GM06990 (cell line): ENCODE data around the gene PRRG3.

Experiments used
- DNase-seq: peaks from one replicate; pipeline ENCODE4 v3.0.0-alpha.2; 2011; ENCODE audit not compliant: insufficient read length; ENCODE audit errors: extremely low read depth
- H3K27me3 ChIP-seq: replicated peaks from 2 replicates; pipeline ENCODE4 v1.6.0; 2011; ENCODE audit warnings: low read length; ENCODE audit not compliant: control insufficient read depth, insufficient read depth
- H3K36me3 ChIP-seq: 2 replicates; pipeline ENCODE4 v1.5.1; 2011; ENCODE audit warnings: low read length; ENCODE audit not compliant: control insufficient read depth, insufficient read depth
- H3K4me3 ChIP-seq: replicated peaks from 2 replicates; pipeline ENCODE4 v1.5.1; 2011; ENCODE audit warnings: low read depth, mild to moderate bottlenecking, control low read depth, low read length
- CTCF ChIP-seq: IDR thresholded peaks from 2 replicates; pipeline ENCODE4 v1.5.1; 2011; ENCODE audit warnings: low read length, control low read depth, mild to moderate bottlenecking, inconsistent platforms; ENCODE audit not compliant: insufficient read depth, poor library complexity, severe bottlenecking

The PRRG3 gene

GRCh38 chrX:151702026-151702714 is 6.9 kb downstream of the PRRG3 start:
- no peak for TF ChIP-seq CTCF
- Histone ChIP-seq H3K36me3 (no peaks in the 10 kb centered on the region), H3K27me3 (no peaks in the 10 kb centered on the region), H3K4me3 (no peak overlapping the region)
- no peak for DNase-seq

GRCh38 chrX:151702741-151703340 is 7.6 kb downstream of the PRRG3 start:
- TF ChIP-seq CTCF: no peak
- H3K27me3 ChIP-seq: no peaks in the 10 kb centered on the region
- no peak overlapping the region for H3K4me3 ChIP-seq
- DNase-seq: no peak
- no peaks in the 10 kb centered on the region for H3K36me3 ChIP-seq

GRCh38 chrX:151703487-151703886 is 8.2 kb downstream of the PRRG3 start:
- no peak for DNase-seq
- no peak for TF ChIP-seq CTCF
- H3K4me3 ChIP-seq: no peak overlapping the region
- no peaks in the 10 kb centered on the region for H3K27me3 ChIP-seq
- H3K36me3 ChIP-seq: no peaks in the 10 kb centered on the region

- no peak for DNase-seq
These were observed 8.9 kb downstream of the PRRG3 start for GRCh38 chrX:151704041-151704663.

GRCh38 chrX:151708821-151709220 is 13.6 kb downstream of the PRRG3 start:
- Histone ChIP-seq H3K4me3 (no peak overlapping the region), H3K36me3 (no peaks in the 10 kb centered on the region), H3K27me3 (no peaks in the 10 kb centered on the region; the same call in 1 of the 2 replicates)
- no peak for TF ChIP-seq CTCF
- no peak for DNase-seq

More at GRCh38 chrX:151704041-151704663, 8.9 kb downstream of the PRRG3 start:
- Histone ChIP-seq H3K4me3 (no peak overlapping the region), H3K27me3 (no peaks in the 10 kb centered on the region), H3K36me3 (no peaks in the 10 kb centered on the region)
- TF ChIP-seq CTCF: no peak
